H9 (cell line): ENCODE measurements around the gene TTC39B. TPM values are rescaled to one million over a fixed set of nuclear protein-coding genes. Genes with fewer than 3 reads are reported as not detected.

Experiments used
- DNase-seq: peaks from one replicate; pipeline ENCODE4 v3.0.0-alpha.2; 2017
- H2AFZ ChIP-seq: one replicate; pipeline ENCODE4 v1.6.1; 2013; ENCODE audit warnings: mild to moderate bottlenecking, low read length, control low read depth, moderate library complexity
- H2AK5ac ChIP-seq: 2 replicates; pipeline ENCODE4 v1.6.1; 2013; ENCODE audit warnings: low read length, control low read depth, mixed read lengths; ENCODE audit not compliant: insufficient read length
- H2BK120ac ChIP-seq: one replicate; pipeline ENCODE4 v1.6.1; 2013; ENCODE audit warnings: low read depth, mild to moderate bottlenecking, low read length, control low read depth, inconsistent platforms; ENCODE audit not compliant: poor library complexity, severe bottlenecking
- H2BK12ac ChIP-seq: 2 replicates; pipeline ENCODE4 v1.6.1; 2013; ENCODE audit warnings: low read length, control low read depth, mixed read lengths, low read depth; ENCODE audit not compliant: insufficient read length
- H2BK15ac ChIP-seq: 2 replicates; pipeline ENCODE4 v1.6.1; 2013; ENCODE audit warnings: low read depth, low read length, control low read depth
- H2BK20ac ChIP-seq: one replicate; pipeline ENCODE4 v1.6.1; 2013; ENCODE audit warnings: low read depth, mild to moderate bottlenecking, low read length, control low read depth, inconsistent platforms; ENCODE audit not compliant: poor library complexity, severe bottlenecking
- H2BK5ac ChIP-seq: 2 replicates; pipeline ENCODE4 v1.6.1; 2013; ENCODE audit warnings: low read length, control low read depth, mixed read lengths; ENCODE audit not compliant: insufficient read length
- H3K14ac ChIP-seq: 2 replicates; pipeline ENCODE4 v1.6.1; 2013; ENCODE audit warnings: low read length, control low read depth; ENCODE audit not compliant: insufficient read depth
- H3K18ac ChIP-seq: 2 replicates; pipeline ENCODE4 v1.6.1; 2013; ENCODE audit warnings: low read depth, mild to moderate bottlenecking, mixed read lengths, low read length, control low read depth; ENCODE audit not compliant: insufficient read length
- H3K23ac ChIP-seq: 2 replicates; pipeline ENCODE4 v1.6.1; 2013; ENCODE audit warnings: low read length, control low read depth, mixed read lengths, low read depth; ENCODE audit not compliant: insufficient read length
- H3K23me2 ChIP-seq: 2 replicates; pipeline ENCODE4 v1.6.1; 2013; ENCODE audit warnings: low read depth, mild to moderate bottlenecking, mixed read lengths, low read length, control low read depth; ENCODE audit not compliant: insufficient read length, poor library complexity, severe bottlenecking
- H3K27ac ChIP-seq: 2 replicates; pipeline ENCODE4 v1.5.1; 2013; ENCODE audit warnings: low read length, control low read depth, mixed read lengths, low read depth; ENCODE audit not compliant: insufficient read length
- H3K27me3 ChIP-seq: 2 replicates; pipeline ENCODE4 v1.6.1; 2013; ENCODE audit warnings: low read length, control low read depth, inconsistent platforms; ENCODE audit not compliant: insufficient read depth
- H3K4ac ChIP-seq: 2 replicates; pipeline ENCODE4 v1.6.1; 2013; ENCODE audit warnings: low read depth, mild to moderate bottlenecking, control low read depth, inconsistent platforms, low read length, moderate library complexity
- H3K4me1 ChIP-seq: 2 replicates; pipeline ENCODE4 v1.6.1; 2013; ENCODE audit warnings: low read length, control low read depth, inconsistent platforms; ENCODE audit not compliant: insufficient read depth
- H3K4me2 ChIP-seq: 2 replicates; pipeline ENCODE4 v1.6.1; 2013; ENCODE audit warnings: low read length, control low read depth, mixed read lengths; ENCODE audit not compliant: insufficient read length, insufficient read depth
- H3K56ac ChIP-seq: 2 replicates; pipeline ENCODE4 v1.6.1; 2013; ENCODE audit warnings: low read depth, mild to moderate bottlenecking, mixed read lengths, low read length, control low read depth; ENCODE audit not compliant: insufficient read length
- H3K79me1 ChIP-seq: 2 replicates; pipeline ENCODE4 v1.6.1; 2013; ENCODE audit warnings: low read depth, mild to moderate bottlenecking, moderate library complexity, low read length, control low read depth, inconsistent platforms; ENCODE audit not compliant: insufficient read depth, poor library complexity, severe bottlenecking
- H3K79me2 ChIP-seq: 2 replicates; pipeline ENCODE4 v1.6.1; 2013; ENCODE audit warnings: low read length, control low read depth, inconsistent platforms; ENCODE audit not compliant: insufficient read depth
- H3K9ac ChIP-seq: 2 replicates; pipeline ENCODE4 v1.6.1; 2013; ENCODE audit warnings: low read length, control low read depth, mixed read lengths; ENCODE audit not compliant: insufficient read length; ENCODE audit errors: extremely low read depth
- H3K9me3 ChIP-seq: one replicate; pipeline ENCODE4 v1.6.1; 2013; ENCODE audit warnings: low read depth, low read length, inconsistent platforms; ENCODE audit not compliant: control insufficient read depth
- H3T11ph ChIP-seq: one replicate; pipeline ENCODE4 v1.6.1; 2013; ENCODE audit warnings: mild to moderate bottlenecking, low read length, control low read depth, inconsistent platforms
- H4K20me1 ChIP-seq: one replicate; pipeline ENCODE4 v1.6.1; 2013; ENCODE audit not compliant: control insufficient read depth, insufficient read length, insufficient read depth
- H4K5ac ChIP-seq: 2 replicates; pipeline ENCODE4 v1.6.1; 2013; ENCODE audit warnings: low read depth, mild to moderate bottlenecking, mixed read lengths, low read length, control low read depth; ENCODE audit not compliant: insufficient read length
- H4K8ac ChIP-seq: replicated peaks from 2 replicates; pipeline ENCODE4 v1.6.1; 2013; ENCODE audit warnings: low read length, control low read depth, mixed read lengths, low read depth; ENCODE audit not compliant: insufficient read length
- H4K91ac ChIP-seq: 2 replicates; pipeline ENCODE4 v1.6.1; 2013; ENCODE audit warnings: low read depth, mild to moderate bottlenecking, moderate library complexity, mixed read lengths, low read length, control low read depth; ENCODE audit not compliant: insufficient read length
- H3K27ac Mint-ChIP-seq, 3 experiments: 2 replicates in 2 of 3; 3 replicates in 1 of 3; pipeline ENCODE4 v1.8.0; 2020 to 2021; ENCODE audit warnings: mixed read lengths in 3 of 3, mild to moderate bottlenecking in 1 of 3, moderate library complexity in 1 of 3
- H3K27me3 Mint-ChIP-seq: 2 replicates; pipeline ENCODE4 v1.8.0; 2021; ENCODE audit warnings: low read depth, mild to moderate bottlenecking, moderate library complexity, mixed read lengths
- H3K36me3 Mint-ChIP-seq, 3 experiments: 2 replicates in 2 of 3; 3 replicates in 1 of 3; pipeline ENCODE4 v1.8.0; 2020 to 2021; ENCODE audit warnings: low read depth in 3 of 3, mixed read lengths in 3 of 3; ENCODE audit not compliant: insufficient read depth in 1 of 3
- H3K4me1 Mint-ChIP-seq, 2 experiments: 2 replicates each; pipeline ENCODE4 v1.8.0; 2020; ENCODE audit warnings: mixed read lengths in 2 of 2
- H3K4me3 Mint-ChIP-seq, 2 experiments: 2 replicates in 1 of 2; 3 replicates in 1 of 2; pipeline ENCODE4 v1.8.0; 2020 to 2021; ENCODE audit warnings: mild to moderate bottlenecking in 2 of 2, mixed read lengths in 2 of 2, moderate library complexity in 1 of 2
- H3K9me3 Mint-ChIP-seq, 2 experiments: 2 replicates in 1 of 2; 3 replicates in 1 of 2; pipeline ENCODE4 v1.8.0; 2020; ENCODE audit warnings: mild to moderate bottlenecking in 2 of 2, mixed read lengths in 2 of 2, moderate library complexity in 1 of 2
- CTCF ChIP-seq: fragments of 200-600 bp; sonication (generic); conservative IDR thresholded peaks from 3 replicates; pipeline ENCODE4 v1.8.0; 2021; ENCODE audit warnings: antibody characterized with exemption, mild to moderate bottlenecking
- WGBS: extraction: QIAGEN DNeasy Blood & Tissue Kit; methylation state at CpG from one replicate; pipeline ENCODE4 v1.1.7; 2013; ENCODE audit warnings: missing lambda C conversion rate, low lambda C conversion rate, mixed read lengths; ENCODE audit not compliant: insufficient read length; ENCODE audit errors: extremely low coverage; 5-methylcytosine and 5-hydroxymethylcytosine counted together
- total RNA-seq: library from RNA; stranded (reverse); gene quantifications from 2 replicates; pipeline ENCODE4 v1.2.1, GENCODE V29; 2021

The TTC39B gene
- total RNA-seq, 1 experiment from 2014 or later, result 8.2 TPM

DNA sequence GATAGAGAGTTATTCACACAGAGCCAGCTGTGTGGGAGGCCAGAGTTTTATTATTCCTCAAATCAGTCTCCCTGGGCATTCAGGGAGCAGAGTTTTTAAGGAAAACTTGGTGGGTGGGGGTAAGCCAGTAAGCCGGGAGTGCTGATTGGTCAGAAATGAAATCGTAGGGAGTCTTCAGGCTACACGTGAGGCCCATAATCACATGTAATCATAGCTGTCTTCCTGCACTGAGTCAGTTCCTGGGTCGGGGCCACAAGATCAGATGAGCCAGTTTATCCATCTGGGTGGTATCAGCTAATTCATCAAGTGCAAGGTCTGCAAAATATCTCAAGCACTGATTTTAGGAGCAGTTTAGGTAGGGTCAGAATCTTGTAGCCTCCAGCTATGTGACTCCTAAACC, 10.8 kb upstream of the TTC39B start:
- no peak overlapping the region for H2AK5ac ChIP-seq
- no peaks in the 10 kb centered on the region for H3K4me1 ChIP-seq
- H3K9ac ChIP-seq, result no peak overlapping the region
- H4K8ac ChIP-seq, result no peak overlapping the region
- no peak overlapping the region for H2BK15ac ChIP-seq
- H3K4me1 Mint-ChIP-seq, result no peaks in the 10 kb centered on the region
- no peaks in the 10 kb centered on the region for H4K20me1 ChIP-seq
- H4K91ac ChIP-seq, result no peak overlapping the region
- H3K9me3 Mint-ChIP-seq, result peaks cover 7 to 13% of the 10 kb centered on the region in 2 experiments
- no peaks in the 10 kb centered on the region for H3K79me1 ChIP-seq
- no peak overlapping the region for H3K4me2 ChIP-seq
- H3K27ac ChIP-seq, result no peak overlapping the region
- H3T11ph ChIP-seq, result no peak overlapping the region
- H2BK20ac ChIP-seq, result no peak overlapping the region
- no peaks in the 10 kb centered on the region for H3K23me2 ChIP-seq
- H4K5ac ChIP-seq, result no peak overlapping the region
- no peaks in the 10 kb centered on the region for H3K27me3 ChIP-seq
- no peaks in the 10 kb centered on the region for H3K79me2 ChIP-seq
- no peak overlapping the region for H2BK12ac ChIP-seq
- no peaks in the 10 kb centered on the region for H3K9me3 ChIP-seq
- no peak overlapping the region for H2BK120ac ChIP-seq
- no peak overlapping the region for H3K4ac ChIP-seq
- no peak overlapping the region for H2BK5ac ChIP-seq
- DNase-seq, result no peak
- peaks cover 5 to 6% (median 5%) of the 10 kb centered on the region in 3 experiments for H3K36me3 Mint-ChIP-seq
- H3K23ac ChIP-seq, result no peak overlapping the region
- no peak overlapping the region for H2AFZ ChIP-seq
- no peak overlapping the region for H3K27ac Mint-ChIP-seq
- no peak overlapping the region for H3K14ac ChIP-seq
- WGBS, result no CpG with 5 or more reads among the region's 4 CpGs
- H3K27me3 Mint-ChIP-seq, result no peaks in the 10 kb centered on the region; the same call in 1 of the 2 replicates
- no peak overlapping the region for H3K56ac ChIP-seq
- H3K18ac ChIP-seq, result no peak overlapping the region
- no peak for TF ChIP-seq CTCF
- no peak overlapping the region for H3K4me3 Mint-ChIP-seq
